ENCODE measurements around the gene PREX1. TPM values are rescaled to one million over a fixed set of nuclear protein-coding genes. Genes with fewer than 3 reads are reported as not detected.

Gene PREX1
- total RNA-seq, 1 donor, result 14.1 TPM

GRCh38 chr20:48847498-48848205 lies 19.9 kb upstream of the PREX1 start:
- no peak for TF ChIP-seq CTCF (IDR thresholded peaks at IDR 0.05; ENCODE audit: extremely low read depth, low read depth, low read length)
- no peak overlapping the region for H3K4me3 ChIP-seq (ENCODE audit: insufficient read depth, low read length)
- no peaks in the 10 kb centered on the region for H4K20me1 ChIP-seq (ENCODE audit: insufficient read depth, low read length)
- H3K4me1 ChIP-seq (ENCODE audit: insufficient read depth, low read length), result peaks cover 14% of the 10 kb centered on the region
- no peak overlapping the region for H3K27ac ChIP-seq (ENCODE audit: low read depth, low read length)
- H3K36me3 ChIP-seq (ENCODE audit: insufficient read depth, low read length), result no peaks in the 10 kb centered on the region
- no peak for DNase-seq (ENCODE audit: insufficient read length, low spot score, missing footprints)
- no peak overlapping the region for H3K4me2 ChIP-seq (ENCODE audit: insufficient read depth, low read length)
- no peaks in the 10 kb centered on the region for H3K79me2 ChIP-seq (ENCODE audit: insufficient read depth, low read length)
- no peak overlapping the region for H2AFZ ChIP-seq (ENCODE audit: low read length)
- no peaks in the 10 kb centered on the region for H3K27me3 ChIP-seq (ENCODE audit: insufficient read depth, low read length)
- H3K9me3 ChIP-seq (ENCODE audit: low read depth, low read length), result no peaks in the 10 kb centered on the region

GRCh38 chr20:48846516-48847492 lies 19.0 kb upstream of the PREX1 start:
- no peaks in the 10 kb centered on the region for H3K9me3 ChIP-seq (ENCODE audit: low read depth, low read length)
- H2AFZ ChIP-seq (ENCODE audit: low read length), result no peak overlapping the region
- peaks cover 20% of the 10 kb centered on the region for H3K4me1 ChIP-seq (ENCODE audit: insufficient read depth, low read length)
- no peak overlapping the region for H3K4me3 ChIP-seq (ENCODE audit: insufficient read depth, low read length)
- no peak for DNase-seq (ENCODE audit: insufficient read length, low spot score, missing footprints)
- no peak overlapping the region for H3K4me2 ChIP-seq (ENCODE audit: insufficient read depth, low read length)
- H3K27ac ChIP-seq (ENCODE audit: low read depth, low read length), result no peak overlapping the region
- H3K27me3 ChIP-seq (ENCODE audit: insufficient read depth, low read length), result no peaks in the 10 kb centered on the region
- TF ChIP-seq CTCF (IDR thresholded peaks at IDR 0.05; ENCODE audit: extremely low read depth, low read depth, low read length), result no peak
- no peaks in the 10 kb centered on the region for H3K79me2 ChIP-seq (ENCODE audit: insufficient read depth, low read length)
- H4K20me1 ChIP-seq (ENCODE audit: insufficient read depth, low read length), result no peaks in the 10 kb centered on the region
- H3K36me3 ChIP-seq (ENCODE audit: insufficient read depth, low read length), result no peaks in the 10 kb centered on the region

- no peaks in the 10 kb centered on the region for H3K36me3 ChIP-seq (ENCODE audit: insufficient read depth, low read length)
- peaks cover 28% of the 10 kb centered on the region for H3K4me1 ChIP-seq (ENCODE audit: insufficient read depth, low read length)
- H3K27ac ChIP-seq (ENCODE audit: low read depth, low read length), result peak overlapping the region; percentile 14
- H3K4me2 ChIP-seq (ENCODE audit: insufficient read depth, low read length), result no peak overlapping the region
- no peaks in the 10 kb centered on the region for H3K79me2 ChIP-seq (ENCODE audit: insufficient read depth, low read length)
- no peak overlapping the region for H2AFZ ChIP-seq (ENCODE audit: low read length)
- no peak overlapping the region for H3K4me3 ChIP-seq (ENCODE audit: insufficient read depth, low read length)
- no peaks in the 10 kb centered on the region for H4K20me1 ChIP-seq (ENCODE audit: insufficient read depth, low read length)
- no peaks in the 10 kb centered on the region for H3K9me3 ChIP-seq (ENCODE audit: low read depth, low read length)
- no peak for DNase-seq (ENCODE audit: insufficient read length, low spot score, missing footprints)
- no peak for TF ChIP-seq CTCF (IDR thresholded peaks at IDR 0.05; ENCODE audit: extremely low read depth, low read depth, low read length)
- H3K27me3 ChIP-seq (ENCODE audit: insufficient read depth, low read length), result no peaks in the 10 kb centered on the region
These were observed 18.0 kb upstream of the PREX1 start for GRCh38 chr20:48845721-48846306.

Measured in osteoblast (primary cell).